Fibroblast of lung (primary cell): Measurements from ENCODE around the gene MT1X. TPM values are rescaled to one million over a fixed set of nuclear protein-coding genes. Genes with fewer than 3 reads are reported as not detected.
A peak's percentile ranks its signal among the peaks of the same experiment; 100 is the strongest.

Source experiments
- DNase-seq, 2 donors: peaks; one replicate each; pipeline versions ENCODE4 v3.0.0 to v3.0.0-alpha.2; 2010; ENCODE audit warnings: low read depth in 2 of 2
- H2AFZ ChIP-seq: 2 replicates; pipeline ENCODE4 v1.5.1; 2012; ENCODE audit warnings: low read length, control low read depth, inconsistent platforms
- H3K27ac ChIP-seq: 2 replicates; pipeline ENCODE4 v1.5.1; 2011; ENCODE audit warnings: low read length, control low read depth; ENCODE audit not compliant: insufficient read depth
- H3K27me3 ChIP-seq: 2 replicates; pipeline ENCODE4 v1.5.1; 2011; ENCODE audit warnings: mild to moderate bottlenecking, low read length; ENCODE audit not compliant: control insufficient read depth, insufficient read depth
- H3K36me3 ChIP-seq: 2 replicates; pipeline ENCODE4 v1.5.1; 2011; ENCODE audit warnings: low read length; ENCODE audit not compliant: control insufficient read depth, insufficient read depth
- H3K4me1 ChIP-seq: 2 replicates; pipeline ENCODE4 v1.5.1; 2011; ENCODE audit warnings: low read length; ENCODE audit not compliant: control insufficient read depth, insufficient read depth; ENCODE audit errors: extremely low read depth
- H3K4me2 ChIP-seq: 2 replicates; pipeline ENCODE4 v1.5.1; 2011; ENCODE audit warnings: low read length, control low read depth; ENCODE audit not compliant: insufficient read depth; ENCODE audit errors: extremely low read depth
- H3K4me3 ChIP-seq, 4 experiments: fragments of 200-600 bp in 1 of 4; sonication (generic) in 1 of 4; replicated peaks in 1 of 4; 2 replicates each; pipeline ENCODE4 v1.5.1; 2011 to 2016; ENCODE audit warnings: low read length in 4 of 4, low read depth in 3 of 4, mild to moderate bottlenecking in 3 of 4, control low read depth in 2 of 4, inconsistent platforms in 1 of 4, mixed read lengths in 1 of 4; ENCODE audit not compliant: insufficient read depth in 1 of 4; ENCODE audit errors: control extremely low read depth in 1 of 4
- H3K79me2 ChIP-seq: 2 replicates; pipeline ENCODE4 v1.5.1; 2012; ENCODE audit warnings: mild to moderate bottlenecking, low read length, inconsistent platforms; ENCODE audit not compliant: control insufficient read depth, insufficient read depth
- H3K9ac ChIP-seq: 2 replicates; pipeline ENCODE4 v1.5.1; 2011; ENCODE audit warnings: mild to moderate bottlenecking, low read length, control low read depth; ENCODE audit not compliant: insufficient read depth
- H3K9me3 ChIP-seq: 2 replicates; pipeline ENCODE4 v1.5.1; 2012; ENCODE audit warnings: low read depth, low read length; ENCODE audit not compliant: control insufficient read depth, insufficient read depth
- H4K20me1 ChIP-seq: 2 replicates; pipeline ENCODE4 v1.5.1; 2011; ENCODE audit warnings: low read length; ENCODE audit not compliant: control insufficient read depth, insufficient read depth; ENCODE audit errors: extremely low read depth
- CTCF ChIP-seq, 2 donors: IDR thresholded peaks in 1 of 2; conservative IDR thresholded peaks in 1 of 2; 1 replicate in 1 of 2; 2 replicates in 1 of 2; pipeline ENCODE4 v1.5.1; 2011 to 2012; ENCODE audit warnings: low read length in 2 of 2, control low read depth in 1 of 2, inconsistent platforms in 1 of 2, low read depth in 1 of 2, mild to moderate bottlenecking in 1 of 2
- EZH2 ChIP-seq: IDR thresholded peaks from 2 replicates; pipeline ENCODE4 v1.5.1; 2012; ENCODE audit warnings: low read length, control low read depth, mild to moderate bottlenecking; ENCODE audit errors: missing control alignments
- polyA minus RNA-seq: library from RNA; depleted of rRNA, polyadenylated mRNA; stranded (reverse); fragments of >200 nt; gene quantifications from 2 replicates; pipeline ENCODE4 v1.2.3, GENCODE V29; 2011; ENCODE audit warnings: low replicate concordance
- polyA plus RNA-seq, 2 donors: library from polyadenylated mRNA; depleted of rRNA in 1 of 2; stranded (reverse) in 1 of 2; unstranded in 1 of 2; fragments of >200 nt; gene quantifications; 2 replicates each; pipeline ENCODE4 v1.2.1, GENCODE V29; 2011 to 2012; ENCODE audit warnings: missing spikeins in 1 of 2
- total RNA-seq: library from RNA; depleted of rRNA; stranded (reverse); fragments of >200 nt; gene quantifications from 2 replicates; pipeline ENCODE4 v1.2.1, GENCODE V29; 2014

MT1X gene
- 86.8 and 137 TPM in 2 replicates for total RNA-seq
- polyA plus RNA-seq, result 137 and 242 TPM in 2 replicates
- 103 and 139 TPM in 2 replicates for polyA plus RNA-seq (2012)
- polyA minus RNA-seq, result 123 and 262 TPM in 2 replicates

- TF ChIP-seq CTCF (conservative IDR thresholded peaks at IDR 0.05 in 1 of 2, IDR thresholded peaks at IDR 0.05 in 1 of 2; ENCODE audit: low read depth in 1 of 2, low read length in 2 of 2), result no peak
- no peak for TF ChIP-seq EZH2
Observed at GRCh38 chr16:56681939-56682702, at the start of gene MT1X. TSS of gene MT1X (plus strand) at chr16:56682470. CDS start at chr16:56682541, 71 bp downstream.

GRCh38 chr16:56632848-56633365 is 49.4 kb upstream of the MT1X start:
- Histone ChIP-seq H3K4me2 (peak overlapping the region; percentile 77), H3K27me3 (peaks cover 3% of the 10 kb centered on the region), H3K4me1 (peaks cover 2% of the 10 kb centered on the region), H3K9me3 (no peaks in the 10 kb centered on the region), H4K20me1 (no peaks in the 10 kb centered on the region), H3K4me3 (peak overlapping the region; percentile 32 to 58 (median 41)), H3K27ac (no peak overlapping the region), H3K36me3 (no peaks in the 10 kb centered on the region), H2AFZ (peak overlapping the region; percentile 91), H3K9ac (peak overlapping the region; percentile 26), H3K79me2 (no peaks in the 10 kb centered on the region)
- no peak for DNase-seq
- no peak for TF ChIP-seq CTCF (conservative IDR thresholded peaks at IDR 0.05 in 1 of 2, IDR thresholded peaks at IDR 0.05 in 1 of 2; ENCODE audit: low read depth in 1 of 2, low read length in 2 of 2)
- no peak for TF ChIP-seq EZH2

More at GRCh38 chr16:56681939-56682702, at the start of gene MT1X:
- Histone ChIP-seq H3K4me2 (peak within 1 kb of the TSS; percentile 95), H2AFZ (peak within 1 kb of the TSS; percentile 88), H3K4me3 (peak within 1 kb of the TSS; percentile 70 to 87 (median 72)), H3K9me3 (no peaks in the 10 kb centered on the region), H3K79me2 (no peaks in the 10 kb centered on the region), H3K36me3 (no peaks in the 10 kb centered on the region), H3K9ac (peak within 1 kb of the TSS; percentile 35), H4K20me1 (no peaks in the 10 kb centered on the region), H3K27ac (peak within 1 kb of the TSS; percentile 54), H3K27me3 (no peaks in the 10 kb centered on the region), H3K4me1 (peaks cover 4% of the 10 kb centered on the region)
- peak; percentile 84 to 87 for DNase-seq

- peaks cover 5% of the 10 kb centered on the region for H3K27me3 ChIP-seq
Observed at GRCh38 chr16:56633535-56633934, 48.7 kb upstream of the MT1X start.

More at GRCh38 chr16:56633535-56633934, 48.7 kb upstream of the MT1X start:
- Histone ChIP-seq H4K20me1 (no peaks in the 10 kb centered on the region), H3K36me3 (no peaks in the 10 kb centered on the region), H3K9ac (no peak overlapping the region), H2AFZ (no peak overlapping the region), H3K79me2 (no peaks in the 10 kb centered on the region), H3K9me3 (no peaks in the 10 kb centered on the region), H3K4me3 (no peak overlapping the region), H3K4me1 (peaks cover 2% of the 10 kb centered on the region), H3K4me2 (no peak overlapping the region), H3K27ac (no peak overlapping the region)
- no peak for TF ChIP-seq EZH2
- no peak for TF ChIP-seq CTCF (conservative IDR thresholded peaks at IDR 0.05 in 1 of 2, IDR thresholded peaks at IDR 0.05 in 1 of 2; ENCODE audit: low read depth in 1 of 2, low read length in 2 of 2)
- DNase-seq, result no peak
